ENCODE measurements around the gene SMARCD3. TPM values are rescaled to one million over a fixed set of nuclear protein-coding genes. Genes with fewer than 3 reads are reported as not detected.

Gene SMARCD3
- total RNA-seq, 1 donor from 2014 or later = not detected

DNA sequence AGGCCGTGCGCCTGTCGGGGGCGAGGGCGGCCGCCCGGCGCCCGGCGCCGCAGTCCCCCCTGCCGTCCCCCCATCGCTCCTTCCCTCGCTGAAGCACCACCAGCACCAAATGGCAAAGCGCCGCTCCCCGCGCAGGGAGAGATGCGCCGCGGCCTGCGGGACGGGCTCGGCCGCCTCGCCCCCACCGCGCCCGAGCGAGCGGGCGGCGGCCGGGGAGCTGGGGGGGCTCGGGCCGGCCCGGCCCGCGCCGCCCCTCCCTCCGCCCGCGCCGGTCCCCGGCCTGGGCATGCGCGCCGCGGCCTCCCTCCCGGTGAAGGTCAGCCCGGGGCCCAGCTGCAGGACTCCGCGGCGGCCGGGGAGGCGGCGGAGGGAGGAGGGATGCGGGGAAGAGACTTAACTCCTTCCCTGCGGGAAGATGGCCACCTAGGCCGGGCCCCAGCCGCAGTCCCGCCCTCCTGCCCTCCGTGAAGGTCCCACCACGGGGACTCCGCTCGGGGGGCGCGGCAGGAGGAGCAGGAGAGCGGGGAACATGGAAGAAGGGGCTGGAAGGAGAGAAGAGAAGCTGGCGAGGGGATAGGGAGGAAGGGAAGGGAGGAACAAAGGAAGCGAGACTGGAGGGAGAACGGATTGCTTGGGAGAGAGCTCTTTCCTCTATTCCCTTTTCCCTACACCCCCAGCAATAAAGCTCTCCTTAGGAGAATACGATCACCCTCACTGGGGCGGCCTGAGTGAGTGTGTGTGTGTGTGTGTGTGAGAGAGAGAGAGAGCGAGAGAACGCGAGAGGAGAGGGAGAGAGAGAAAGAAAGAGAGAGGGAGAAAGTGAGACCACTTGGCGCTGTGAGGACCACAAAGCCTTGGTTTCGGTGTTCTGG lies 3.4 kb upstream of the SMARCD3 start:
- DNase-seq (peak; percentile 48), ATAC-seq (ENCODE audit: low read depth) (peak; percentile 19)
- TF ChIP-seq, protein P1, sequence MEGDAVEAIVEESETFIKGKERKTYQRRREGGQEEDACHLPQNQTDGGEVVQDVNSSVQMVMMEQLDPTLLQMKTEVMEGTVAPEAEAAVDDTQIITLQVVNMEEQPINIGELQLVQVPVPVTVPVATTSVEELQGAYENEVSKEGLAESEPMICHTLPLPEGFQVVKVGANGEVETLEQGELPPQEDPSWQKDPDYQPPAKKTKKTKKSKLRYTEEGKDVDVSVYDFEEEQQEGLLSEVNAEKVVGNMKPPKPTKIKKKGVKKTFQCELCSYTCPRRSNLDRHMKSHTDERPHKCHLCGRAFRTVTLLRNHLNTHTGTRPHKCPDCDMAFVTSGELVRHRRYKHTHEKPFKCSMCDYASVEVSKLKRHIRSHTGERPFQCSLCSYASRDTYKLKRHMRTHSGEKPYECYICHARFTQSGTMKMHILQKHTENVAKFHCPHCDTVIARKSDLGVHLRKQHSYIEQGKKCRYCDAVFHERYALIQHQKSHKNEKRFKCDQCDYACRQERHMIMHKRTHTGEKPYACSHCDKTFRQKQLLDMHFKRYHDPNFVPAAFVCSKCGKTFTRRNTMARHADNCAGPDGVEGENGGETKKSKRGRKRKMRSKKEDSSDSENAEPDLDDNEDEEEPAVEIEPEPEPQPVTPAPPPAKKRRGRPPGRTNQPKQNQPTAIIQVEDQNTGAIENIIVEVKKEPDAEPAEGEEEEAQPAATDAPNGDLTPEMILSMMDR (IDR thresholded peaks at IDR 0.05) = no peak
- no peaks in the 10 kb centered on the region for H3K9me3 Mint-ChIP-seq
- H3K4me1 Mint-ChIP-seq = peaks cover 37% of the 10 kb centered on the region
- no peaks in the 10 kb centered on the region for H3K36me3 Mint-ChIP-seq (ENCODE audit: low read depth)
- H3K27me3 Mint-ChIP-seq = peaks cover 59% of the 10 kb centered on the region
- intact Hi-C loops (cut with micrococcal nuclease) = no loop called here
- H3K27ac Mint-ChIP-seq = no peak overlapping the region
- POLR2A ChIA-PET = interaction anchor here (0.5 to 0.7 kb wide), 3 partner anchors 13 to 1628 kb away, joined by 3 read pairs; partner anchors contain the start of gene ABCF2
- H3K4me3 Mint-ChIP-seq = peak overlapping the region; percentile 68
- CTCF ChIA-PET = no interaction called here

GRCh38 chr7:151251328-151251688 lies 2.8 kb upstream of the SMARCD3 start:
- H3K27ac Mint-ChIP-seq = no peak overlapping the region
- CTCF ChIA-PET = no interaction called here
- H3K4me1 Mint-ChIP-seq = peaks cover 39% of the 10 kb centered on the region
- intact Hi-C loops (cut with micrococcal nuclease) = no loop called here
- H3K27me3 Mint-ChIP-seq = peaks cover 55% of the 10 kb centered on the region
- no peaks in the 10 kb centered on the region for H3K36me3 Mint-ChIP-seq (ENCODE audit: low read depth)
- no peaks in the 10 kb centered on the region for H3K9me3 Mint-ChIP-seq
- peak overlapping the region; percentile 69 for H3K4me3 Mint-ChIP-seq
- no peak for DNase-seq
- POLR2A ChIA-PET = interaction anchor here (0.5 to 1.2 kb wide), 2 partner anchors 24 to 1627 kb away, joined by 3 read pairs; partner anchors contain the start of gene ABCF2
- TF ChIP-seq, protein P1 (IDR thresholded peaks at IDR 0.05) = no peak
- peak; percentile 6 for ATAC-seq (ENCODE audit: low read depth)

DNA sequence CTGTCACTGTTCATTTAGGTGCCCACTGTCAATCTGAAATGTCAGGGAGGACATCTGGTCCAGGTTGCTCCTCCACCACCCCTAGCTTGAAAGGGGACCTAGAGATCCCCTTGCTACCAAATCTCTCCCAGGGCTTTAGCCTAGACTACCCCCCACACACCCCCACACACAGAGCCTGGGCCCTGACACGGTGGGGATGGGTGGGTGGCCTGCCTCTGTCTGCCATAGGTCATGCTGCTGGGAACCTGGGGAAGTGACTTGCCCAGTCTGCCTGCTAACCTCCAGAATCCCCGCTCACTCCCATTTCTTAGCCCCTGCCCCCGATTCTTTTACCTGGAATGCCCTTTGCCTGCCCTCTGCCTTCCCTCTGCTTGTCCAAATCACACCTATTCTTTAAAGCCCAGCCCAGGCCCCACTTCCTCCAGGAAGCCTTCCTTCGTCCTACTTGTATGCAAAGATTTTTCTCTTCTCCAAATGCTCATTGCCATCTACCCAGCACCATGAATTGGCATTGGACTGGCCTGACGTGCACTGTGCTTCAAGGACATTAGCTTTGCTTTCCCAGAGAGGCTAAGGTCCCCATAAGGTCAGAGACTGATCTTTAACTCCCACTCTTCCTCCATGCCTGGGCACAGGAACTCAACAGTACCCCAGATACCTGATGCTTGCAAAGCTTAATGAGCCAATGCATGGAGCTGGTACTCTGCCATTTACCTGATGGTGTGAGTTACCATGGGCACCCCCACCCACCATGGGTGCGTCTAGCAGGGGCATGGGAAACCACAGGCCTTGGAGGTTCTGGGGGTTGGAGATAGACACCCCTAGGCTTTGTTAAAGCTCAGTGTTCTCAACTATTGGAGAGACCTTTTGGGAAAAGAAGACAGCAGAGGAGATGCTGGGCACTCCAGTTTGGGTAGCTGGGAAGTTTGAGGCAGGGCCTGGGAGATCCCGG lies 2.0 kb upstream of the SMARCD3 start:
- POLR2A ChIA-PET = interaction anchor here (0.7 to 1.2 kb wide), 2 partner anchors 18 to 23 kb away, joined by 3 read pairs; partner anchors contain the start of genes ABCF2 and CHPF2
- Mint-ChIP-seq H3K27ac (no peak overlapping the region), H3K4me3 (peak overlapping the region; percentile 69), H3K36me3 (ENCODE audit: low read depth) (no peaks in the 10 kb centered on the region), H3K27me3 (peaks cover 52% of the 10 kb centered on the region), H3K4me1 (peaks cover 45% of the 10 kb centered on the region), H3K9me3 (no peaks in the 10 kb centered on the region)
- DNase-seq (no peak), ATAC-seq (ENCODE audit: low read depth) (no peak)
- intact Hi-C loops (cut with micrococcal nuclease) = no loop called here
- CTCF ChIA-PET = no interaction called here
- TF ChIP-seq, protein P1 (IDR thresholded peaks at IDR 0.05) = no peak

DNA sequence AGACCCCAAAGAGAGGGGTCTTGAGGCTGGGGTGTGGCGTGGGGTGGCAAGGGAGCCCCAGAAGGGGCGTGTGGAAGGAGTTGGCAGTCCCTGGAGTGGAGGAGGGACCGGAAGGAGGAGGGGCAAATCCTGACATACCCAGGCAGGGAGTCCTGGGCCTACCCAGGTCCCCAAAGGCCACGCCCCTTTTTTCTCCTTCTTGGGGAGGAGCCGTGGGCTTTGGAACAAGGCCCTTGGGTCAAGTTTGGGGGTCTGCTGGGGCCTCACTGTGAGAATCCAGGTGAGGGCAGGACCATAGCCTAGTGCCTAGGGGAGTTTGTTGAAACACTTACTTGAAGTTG lies 1.2 kb upstream of the SMARCD3 start:
- H3K36me3 Mint-ChIP-seq (ENCODE audit: low read depth) = no peaks in the 10 kb centered on the region
- H3K9me3 Mint-ChIP-seq = no peaks in the 10 kb centered on the region
- H3K4me1 Mint-ChIP-seq = peaks cover 50% of the 10 kb centered on the region
- ChIA-PET CTCF (no interaction called here), POLR2A (interaction anchor here (0.6 to 1.0 kb wide), 2 partner anchors 23 to 160 kb away, joined by 3 read pairs; partner anchors contain the start of gene ABCF2)
- intact Hi-C loops (cut with micrococcal nuclease) = no loop called here
- DNase-seq (no peak), ATAC-seq (ENCODE audit: low read depth) (no peak)
- H3K27me3 Mint-ChIP-seq = peaks cover 50% of the 10 kb centered on the region
- H3K4me3 Mint-ChIP-seq = peak overlapping the region; percentile 81
- H3K27ac Mint-ChIP-seq = no peak overlapping the region
- TF ChIP-seq, protein P1 (IDR thresholded peaks at IDR 0.05) = no peak
